NK-92 (cell line): Measurements from ENCODE around the gene MPZL1.
A peak's percentile ranks its signal among the peaks of the same experiment; 100 is the strongest.

Source experiments
- DNase-seq: peaks from one replicate; lab custom pipeline; 2025; ENCODE audit not compliant: unreplicated experiment; lab: John Stamatoyannopoulos, UW

Gene MPZL1

GRCh38 chr1:167721617-167722151, at the start of gene MPZL1:
Gene MPZL1 (plus strand): TSS chr1:167721982. CDS start chr1:167722152, 170 bp downstream.
- DNase-seq, result peak; percentile 25

GRCh38 chr1:167672831-167673230, 49.0 kb upstream of the MPZL1 start:
- DNase-seq, result no peak

GRCh38 chr1:167673265-167673664, 48.5 kb upstream of the MPZL1 start:
- DNase-seq, result no peak

DNA sequence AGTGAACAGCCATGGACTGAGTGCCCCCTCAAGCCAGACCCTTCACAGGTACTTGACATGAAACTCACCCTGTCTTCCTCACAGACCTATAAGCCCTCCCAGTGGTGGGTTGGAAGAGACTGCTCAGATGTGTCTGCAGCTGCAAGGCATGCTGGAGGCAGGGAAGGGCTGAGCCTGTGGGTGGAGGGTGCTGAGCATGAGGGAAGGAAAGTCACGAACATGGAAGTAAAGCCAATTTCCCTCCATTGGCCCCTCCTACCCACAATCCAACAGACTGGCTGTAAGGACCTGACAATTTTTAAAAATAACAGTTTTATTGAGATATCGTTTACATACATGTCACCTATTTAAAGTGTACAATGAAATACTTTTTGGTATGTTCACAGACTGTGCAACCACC, 47.6 kb upstream of the MPZL1 start:
- DNase-seq, result no peak

DNA sequence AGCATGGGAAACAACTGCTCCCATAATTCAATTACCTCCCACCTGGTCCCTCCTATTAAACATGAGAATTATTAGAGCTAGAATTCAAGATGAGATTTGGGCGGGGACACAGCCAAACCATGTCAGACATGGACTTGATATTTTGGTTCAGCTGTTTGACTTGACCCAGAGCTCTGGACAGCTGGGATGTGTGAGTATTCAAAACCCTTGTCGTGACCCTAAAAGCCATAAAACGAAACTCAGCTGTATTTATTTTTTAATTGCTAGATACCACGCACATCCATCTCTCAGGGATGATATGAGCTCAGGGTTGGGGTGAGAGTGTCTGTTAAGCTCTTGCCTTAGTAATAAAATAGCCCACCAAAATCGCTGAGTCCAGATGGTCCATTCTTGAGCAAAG, 46.3 kb upstream of the MPZL1 start:
- no peak for DNase-seq

GRCh38 chr1:167676205-167676915, 45.4 kb upstream of the MPZL1 start:
- DNase-seq, result no peak

GRCh38 chr1:167676916-167677848, 44.6 kb upstream of the MPZL1 start:
- DNase-seq, result no peak

DNA sequence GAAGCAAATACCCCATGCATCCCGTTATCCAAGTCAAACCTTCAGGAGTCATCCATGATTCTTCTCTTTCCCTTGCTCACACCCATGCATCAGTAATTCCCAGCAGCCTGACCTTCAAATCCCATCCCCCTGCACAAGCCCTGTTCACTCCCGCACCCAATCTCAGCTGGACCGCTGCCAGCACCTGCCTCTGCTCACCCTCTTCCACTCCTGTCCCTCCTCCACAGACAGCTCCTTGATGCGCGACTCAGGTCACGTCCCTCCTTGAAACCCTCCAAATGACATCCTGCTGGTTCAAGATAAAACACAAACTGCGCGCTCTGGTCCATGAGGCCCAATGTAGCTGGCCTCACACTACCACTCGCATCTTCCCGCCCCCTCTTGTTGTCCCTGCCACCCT, 43.4 kb upstream of the MPZL1 start:
- no peak for DNase-seq

DNA sequence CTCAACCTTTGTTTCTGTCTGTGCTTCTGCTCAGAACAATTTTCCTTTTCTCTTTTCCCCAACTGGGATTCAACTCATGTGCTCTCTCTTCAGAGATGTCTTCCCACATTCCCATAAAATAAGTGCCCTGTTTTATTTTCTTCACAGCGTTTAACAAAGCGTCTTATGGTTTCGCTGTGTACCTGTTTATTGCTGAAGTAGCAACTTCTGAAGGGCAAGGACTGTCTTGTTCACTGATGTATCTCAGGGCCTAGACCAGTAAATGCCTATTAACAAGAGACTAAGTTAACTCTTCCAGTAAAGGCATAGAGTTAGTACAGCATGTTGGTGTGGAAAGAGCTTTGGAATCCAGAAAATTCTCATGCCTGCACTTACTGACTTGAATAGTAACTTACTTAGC, 42.9 kb upstream of the MPZL1 start:
- no peak for DNase-seq

DNA sequence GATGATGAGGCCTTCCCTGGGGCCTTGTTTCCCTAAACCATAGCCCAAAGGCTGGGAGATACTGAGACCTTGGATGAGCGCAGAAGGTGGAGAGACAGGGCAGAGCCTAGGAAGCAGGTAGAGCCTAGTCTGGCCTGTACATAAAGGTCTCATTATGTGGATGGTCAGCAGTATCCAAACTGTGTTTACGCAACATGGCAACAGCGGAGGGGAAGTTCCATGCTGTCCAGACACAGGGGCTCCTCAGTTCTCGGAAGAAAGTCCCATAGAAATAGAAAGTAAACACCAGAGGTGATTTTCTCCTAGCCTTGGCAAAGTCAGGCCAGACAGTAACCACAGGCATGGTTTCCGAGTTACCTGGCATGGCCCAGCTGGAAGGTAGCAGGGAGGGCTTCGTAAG, 42.1 kb upstream of the MPZL1 start:
- no peak for DNase-seq

- DNase-seq, result no peak
These were observed 40.8 kb upstream of the MPZL1 start for GRCh38 chr1:167681024-167681423.

DNA sequence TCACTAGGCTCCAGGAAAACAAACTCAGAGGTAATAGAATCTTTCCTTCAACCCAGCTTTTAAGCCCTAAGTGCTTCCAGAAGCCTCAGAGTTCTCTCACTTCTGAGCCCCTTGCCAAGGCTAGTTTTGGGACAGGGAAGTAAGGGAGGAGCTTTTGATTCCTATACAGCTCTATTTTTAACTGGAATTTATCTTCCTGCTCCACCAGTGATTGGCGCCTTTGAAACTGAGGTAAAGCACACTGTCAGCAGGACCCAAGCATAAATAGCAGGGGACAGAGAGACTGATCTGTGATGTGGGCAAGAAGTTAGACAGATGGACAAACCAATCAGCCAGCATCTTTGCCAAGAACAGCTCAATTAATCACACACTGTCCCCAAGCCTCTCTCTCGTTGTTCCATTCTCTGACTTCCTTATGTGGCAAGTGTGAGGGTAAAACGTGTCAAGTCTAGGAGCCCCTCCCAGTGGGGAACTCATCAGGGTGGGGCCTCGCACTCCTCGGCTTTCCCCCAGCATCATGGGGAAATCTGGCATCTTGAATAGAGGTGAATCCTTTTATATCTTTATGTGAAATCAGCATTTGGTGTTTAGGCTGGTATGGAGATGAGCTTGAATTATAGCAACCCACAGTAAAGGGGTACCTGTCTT, 40.2 kb upstream of the MPZL1 start:
- no peak for DNase-seq

- DNase-seq, result no peak
These were observed 38.6 kb upstream of the MPZL1 start for GRCh38 chr1:167683226-167683625.

DNA sequence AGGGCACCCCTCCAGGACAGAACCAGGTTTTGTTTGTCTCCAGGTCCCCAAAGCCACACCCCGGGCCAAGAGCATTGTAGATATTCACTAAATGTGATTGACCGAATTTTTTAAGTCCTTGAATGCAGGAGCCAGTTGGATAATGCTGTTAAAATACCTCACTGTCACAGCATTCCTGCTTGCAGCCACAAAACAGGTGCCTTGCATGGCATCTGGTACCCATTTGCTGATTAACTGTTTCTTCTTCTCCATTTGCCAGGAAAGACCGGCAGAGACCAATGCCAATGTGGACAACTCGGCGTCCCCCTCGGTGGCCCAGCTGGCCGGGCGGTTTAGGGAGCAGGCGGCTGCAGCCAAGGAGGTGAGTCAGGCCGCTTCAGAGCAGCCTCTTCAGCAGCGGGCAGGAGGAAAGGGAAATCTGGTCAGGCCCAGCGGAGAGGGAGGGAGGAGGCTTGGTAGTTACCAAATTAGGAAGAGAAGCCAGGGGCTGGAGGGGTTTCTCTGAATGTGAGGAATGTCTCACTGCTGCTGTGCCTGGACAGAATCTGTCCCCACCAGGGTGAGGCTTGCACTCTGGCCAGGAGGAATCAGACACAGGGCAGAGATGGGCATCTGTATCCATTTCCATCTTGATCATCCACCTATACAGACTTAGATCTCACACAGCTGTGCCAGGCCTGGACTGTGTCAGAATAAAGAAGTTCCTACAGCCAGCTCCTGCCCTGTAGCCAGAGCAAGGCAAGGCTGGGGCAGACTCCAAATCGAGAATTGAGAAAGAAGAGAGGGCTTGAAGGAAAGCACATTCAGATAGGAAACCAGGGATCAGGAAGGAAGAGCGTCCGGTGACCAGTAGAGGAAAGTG, 37.9 kb upstream of the MPZL1 start:
- no peak for DNase-seq

DNA sequence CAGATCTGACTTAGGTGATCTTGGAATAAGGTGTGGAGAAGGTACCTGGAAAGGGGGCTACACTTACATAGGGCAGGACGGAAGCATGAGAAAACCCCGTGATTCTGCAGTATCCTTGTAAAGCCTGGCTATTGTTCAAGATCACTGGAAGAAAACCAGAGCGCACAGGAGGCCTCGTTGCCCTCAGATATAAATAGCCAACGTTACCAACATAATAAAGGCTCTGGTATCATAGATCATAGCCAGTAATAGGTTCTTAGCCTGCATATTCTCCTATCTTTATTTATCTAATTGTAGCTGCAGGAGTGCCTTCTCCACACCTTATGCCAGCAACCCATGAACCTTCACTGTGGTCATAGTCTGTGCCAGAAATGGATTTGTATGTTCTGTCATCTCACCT, 35.9 kb upstream of the MPZL1 start:
- no peak for DNase-seq

DNA sequence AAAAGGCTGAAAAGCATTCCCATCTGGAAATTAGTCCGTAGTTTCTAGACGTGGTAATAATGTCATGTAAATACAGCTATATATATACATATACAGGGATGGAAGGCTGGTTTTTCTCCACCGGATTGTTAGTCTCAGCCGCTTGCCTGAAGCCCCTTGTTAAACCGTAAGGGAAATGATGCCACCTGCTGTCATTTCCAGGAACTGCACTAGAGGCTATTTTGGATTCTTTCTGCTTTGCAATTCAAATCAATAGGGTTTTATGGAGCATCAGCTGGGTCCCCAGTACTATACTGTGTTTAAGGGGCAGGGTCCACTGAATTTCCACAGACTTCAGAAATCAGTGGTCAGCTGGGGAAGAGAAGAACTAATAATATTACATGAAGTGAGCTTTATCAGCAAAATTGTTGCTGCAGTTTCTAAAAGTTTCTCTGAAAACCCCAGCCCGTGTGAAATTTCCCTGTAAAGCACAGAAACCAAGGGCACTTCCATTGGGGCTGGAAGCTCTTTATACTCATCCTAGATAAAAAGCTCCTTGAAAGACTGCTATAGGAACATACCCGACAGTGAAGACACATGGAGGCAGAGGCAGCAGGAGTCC, 33.8 kb upstream of the MPZL1 start:
- DNase-seq, result peak; percentile 12

DNA sequence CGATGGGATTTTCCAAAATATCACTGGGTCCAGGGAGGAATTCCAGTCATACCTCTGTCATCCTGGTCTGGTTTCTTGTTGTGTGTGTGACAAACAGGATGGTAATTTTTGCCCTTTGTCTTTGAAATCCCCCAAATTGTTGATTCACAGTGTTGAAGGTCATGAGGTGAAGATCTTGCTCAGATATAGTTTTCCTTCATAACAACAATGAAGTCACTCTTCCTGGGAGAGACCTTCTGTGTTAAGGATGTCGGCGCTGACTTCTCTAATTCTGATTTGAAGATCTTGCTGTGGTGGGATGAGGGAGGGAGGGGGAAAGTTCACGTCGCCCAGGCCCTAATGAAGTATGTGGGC, 32.2 kb upstream of the MPZL1 start:
- DNase-seq, result no peak

DNA sequence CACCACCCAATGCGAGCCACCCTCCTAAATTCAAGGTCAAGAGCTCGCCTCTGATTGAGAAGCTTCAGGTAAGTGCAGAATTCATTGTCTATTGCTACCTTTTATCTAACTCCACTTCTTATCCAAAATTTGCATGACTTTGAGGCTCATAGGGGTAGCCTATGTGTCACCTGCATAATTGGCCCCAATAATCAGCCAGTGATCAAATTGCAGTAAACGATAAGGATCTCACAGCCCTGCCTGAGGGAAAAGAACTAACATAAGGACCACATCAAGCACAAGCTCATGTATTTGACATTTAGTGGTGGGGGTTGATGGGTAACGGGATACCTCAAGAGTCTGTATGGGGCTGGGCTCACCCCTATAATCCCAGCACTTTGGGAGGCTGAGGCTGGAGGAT, 31.7 kb upstream of the MPZL1 start:
- no peak for DNase-seq

DNA sequence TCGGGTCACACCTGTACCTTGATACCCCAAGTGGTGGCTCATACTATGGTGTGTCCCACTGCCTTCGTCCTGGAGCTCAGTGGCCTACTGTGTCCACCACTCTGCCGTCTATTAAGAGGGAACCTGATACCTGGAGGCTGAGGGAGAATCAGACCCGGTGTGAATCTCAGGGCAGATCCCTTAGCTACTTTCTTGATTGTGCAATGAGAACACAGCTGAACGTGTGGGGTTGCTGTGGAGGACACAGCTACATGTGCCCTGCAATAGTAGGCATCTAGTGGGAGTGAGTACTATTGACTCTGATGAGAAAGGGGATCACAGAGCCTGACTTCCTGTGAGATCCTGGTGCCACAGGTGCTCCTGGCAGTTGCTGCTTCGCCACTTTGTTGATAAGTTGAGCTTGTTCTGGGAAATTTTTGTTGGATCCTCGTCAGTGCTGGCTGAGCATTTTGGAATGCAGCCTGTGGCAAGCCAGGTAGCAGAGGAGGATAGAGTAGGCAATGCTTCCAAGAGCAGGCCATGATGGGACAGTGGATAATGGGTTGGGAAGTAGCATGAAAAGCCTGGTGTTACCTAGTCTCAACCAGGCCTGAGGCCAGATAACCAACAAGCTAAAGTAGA, 28.2 kb upstream of the MPZL1 start:
- no peak for DNase-seq

DNA sequence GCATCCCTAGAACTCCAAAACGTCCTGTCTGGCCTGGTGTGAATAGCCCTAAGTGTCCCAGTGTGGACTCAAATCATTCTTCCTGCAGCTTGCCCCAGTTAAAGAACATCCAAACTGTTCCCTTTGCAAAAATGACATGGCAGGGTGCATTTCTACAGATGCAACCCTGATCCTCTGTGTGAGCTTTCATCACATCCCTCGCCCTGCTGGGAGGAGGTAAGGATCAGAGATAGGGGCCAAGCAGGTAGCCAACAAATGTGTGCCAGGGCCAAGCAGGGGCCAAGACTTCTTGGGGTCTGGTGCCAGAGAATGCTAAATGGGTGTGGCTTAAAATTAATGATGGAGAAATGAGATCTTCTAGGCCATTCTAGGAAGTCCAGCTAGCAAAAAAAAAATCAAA, 27.1 kb upstream of the MPZL1 start:
- no peak for DNase-seq
